Measurements from ENCODE around the gene ASB10.

GRCh38 chr7:151225948-151226510 is 39.0 kb upstream of the ASB10 start:
- TF ChIP-seq POLR2A (IDR thresholded peaks at IDR 0.05; ENCODE audit: low read depth, low read length) (no peak), POLR2AphosphoS5 (IDR thresholded peaks at IDR 0.05; ENCODE audit: low read depth, low read length) (no peak), SPI1 (IDR thresholded peaks at IDR 0.05; ENCODE audit: low read depth, low read length) (no peak)
